ENCODE results near the gene NOL11.
A peak's percentile ranks its signal among the peaks of the same experiment; 100 is the strongest.

NOL11 gene

DNA sequence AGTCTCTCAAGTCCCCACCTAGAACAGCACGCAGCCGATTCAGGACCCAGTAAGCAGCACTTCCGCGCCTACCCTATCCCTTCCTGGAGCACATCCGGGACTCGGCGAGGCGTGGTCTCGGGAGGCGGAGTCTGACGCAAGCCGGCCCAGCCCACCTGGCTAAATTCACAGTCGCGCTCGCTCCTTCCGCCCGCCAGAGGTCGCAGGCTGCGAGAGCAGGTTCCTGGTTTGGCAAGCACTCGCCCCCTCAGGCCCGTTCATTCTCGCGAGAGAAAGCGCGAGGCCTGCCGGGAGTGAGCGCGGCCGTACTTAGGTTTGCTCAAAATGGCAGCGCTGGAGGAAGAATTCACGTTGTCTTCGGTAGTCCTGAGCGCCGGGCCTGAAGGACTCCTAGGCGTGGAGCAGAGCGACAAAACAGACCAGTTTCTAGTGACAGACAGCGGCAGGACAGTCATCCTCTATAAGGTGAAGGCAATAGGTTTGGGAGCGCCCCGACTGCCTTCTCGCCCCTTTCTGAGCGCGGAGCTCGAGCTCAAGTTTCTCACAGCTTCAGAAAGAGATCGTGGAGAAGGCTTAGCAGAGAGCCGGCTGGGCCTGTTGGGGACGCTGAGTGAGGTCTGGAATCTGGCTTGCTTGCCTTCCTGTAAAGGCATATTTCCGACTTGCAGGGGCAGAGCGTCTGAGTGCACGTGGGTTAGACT lies at the start of gene NOL11:
TSS of gene NOL11 (plus strand) at position 313 of the 701 bp plus-strand sequence. CDS start at position 325, 12 bp downstream.
- DNase-seq (ENCODE audit: low read depth in 1 of 2, low spot score in 1 of 2), result peak; percentile 89 to 99
- TF ChIP-seq JUND (IDR thresholded peaks at IDR 0.05; ENCODE audit: low read depth), result no peak
- in situ Hi-C loops (cut with HindIII; ENCODE audit: low pct_unique_long_range_greater_than_20kb, low sequenced_read_pairs), result no loop called here

DNA sequence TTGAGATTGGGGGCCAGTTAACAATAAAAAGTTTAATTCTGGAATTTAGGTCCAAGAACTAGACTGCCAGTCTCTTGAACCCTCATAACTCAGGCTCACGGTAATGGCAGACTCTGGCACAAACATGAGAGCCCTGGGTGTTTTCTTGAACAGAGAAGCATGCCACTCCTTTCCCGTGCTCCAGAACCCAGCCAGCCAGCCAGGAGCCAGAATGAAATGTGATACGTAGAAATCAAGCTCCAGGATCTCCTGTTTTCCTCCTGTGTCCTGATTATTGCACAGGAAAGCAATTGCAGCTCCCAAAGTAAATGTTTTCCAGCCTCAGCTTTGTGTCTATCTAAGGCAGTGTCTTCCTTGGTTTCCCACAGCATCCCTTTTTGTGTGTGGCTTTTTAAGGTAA lies 46.2 kb upstream of the NOL11 start:
- DNase-seq (ENCODE audit: low read depth in 1 of 2, low spot score in 1 of 2), result peak in 1 of 2 experiments; percentile 30
- in situ Hi-C loops (cut with HindIII; ENCODE audit: low pct_unique_long_range_greater_than_20kb, low sequenced_read_pairs), result no loop called here
- TF ChIP-seq JUND (IDR thresholded peaks at IDR 0.05; ENCODE audit: low read depth), result no peak

DNA sequence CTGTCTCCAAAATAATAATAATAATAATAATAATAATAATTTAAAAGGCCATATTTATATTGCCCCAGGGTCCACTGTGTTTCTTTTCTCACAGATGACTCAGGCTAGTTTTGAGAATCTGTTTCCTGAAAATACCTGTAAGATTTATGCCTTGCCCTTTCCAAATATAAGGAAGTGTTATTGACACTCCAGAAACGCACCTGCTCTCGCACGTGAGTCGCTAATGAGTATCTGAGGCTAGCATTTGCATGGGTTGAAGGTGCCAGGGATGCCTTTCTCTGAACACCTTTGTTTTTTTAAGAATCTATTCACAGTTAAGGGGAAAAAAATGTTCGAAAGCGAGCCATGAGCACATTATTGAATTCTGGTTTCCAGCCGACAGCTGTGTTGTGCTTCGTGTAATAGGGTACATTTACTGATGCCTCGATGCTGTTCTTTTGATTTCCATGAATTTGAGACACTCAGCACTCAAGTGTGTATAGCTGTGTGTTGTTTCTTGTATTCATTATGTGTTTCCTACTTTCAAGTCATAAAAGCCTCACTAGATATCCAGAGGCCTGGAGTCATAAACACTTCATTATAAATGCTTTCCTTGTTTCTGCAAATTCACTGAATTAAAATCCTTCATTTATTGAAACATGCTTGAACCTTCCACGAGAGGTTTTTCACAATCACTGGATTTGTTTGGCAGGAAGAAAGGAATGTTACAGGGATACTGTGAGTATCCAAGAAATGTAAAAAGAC lies 45.0 kb upstream of the NOL11 start:
- in situ Hi-C loops (cut with HindIII; ENCODE audit: low pct_unique_long_range_greater_than_20kb, low sequenced_read_pairs), result no loop called here
- no peak for DNase-seq (ENCODE audit: low read depth in 1 of 2, low spot score in 1 of 2)
- TF ChIP-seq JUND (IDR thresholded peaks at IDR 0.05; ENCODE audit: low read depth), result no peak

GRCh38 chr17:67675481-67675880 lies 42.3 kb upstream of the NOL11 start:
- in situ Hi-C loops (cut with HindIII; ENCODE audit: low pct_unique_long_range_greater_than_20kb, low sequenced_read_pairs), result no loop called here

DNA sequence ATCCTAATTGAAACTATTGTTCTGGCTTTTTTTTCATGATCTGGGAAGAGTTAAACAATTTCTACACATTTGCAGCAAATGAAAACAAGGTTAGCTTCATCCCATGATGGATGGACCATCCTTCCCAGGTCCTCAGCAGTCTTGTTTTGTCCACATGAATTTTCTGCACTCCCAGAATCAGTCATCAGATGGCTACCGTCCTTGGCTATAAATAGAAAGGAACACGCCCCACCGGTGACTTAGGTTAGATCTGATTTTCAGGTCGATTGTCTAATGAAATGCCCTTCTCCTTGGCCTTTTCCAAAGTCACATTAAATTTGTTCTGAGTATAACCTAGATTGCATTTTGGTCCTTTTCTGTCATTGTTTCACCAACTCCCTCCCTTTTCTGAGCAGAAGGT lies 41.4 kb upstream of the NOL11 start:
- in situ Hi-C loops (cut with HindIII; ENCODE audit: low pct_unique_long_range_greater_than_20kb, low sequenced_read_pairs), result no loop called here
- TF ChIP-seq JUND (IDR thresholded peaks at IDR 0.05; ENCODE audit: low read depth), result no peak
- DNase-seq (ENCODE audit: low read depth in 1 of 2, low spot score in 1 of 2), result no peak

More at GRCh38 chr17:67675481-67675880, 42.3 kb upstream of the NOL11 start:
- no peak for DNase-seq (ENCODE audit: low read depth in 1 of 2, low spot score in 1 of 2)
- no peak for TF ChIP-seq JUND (IDR thresholded peaks at IDR 0.05; ENCODE audit: low read depth)

DNA sequence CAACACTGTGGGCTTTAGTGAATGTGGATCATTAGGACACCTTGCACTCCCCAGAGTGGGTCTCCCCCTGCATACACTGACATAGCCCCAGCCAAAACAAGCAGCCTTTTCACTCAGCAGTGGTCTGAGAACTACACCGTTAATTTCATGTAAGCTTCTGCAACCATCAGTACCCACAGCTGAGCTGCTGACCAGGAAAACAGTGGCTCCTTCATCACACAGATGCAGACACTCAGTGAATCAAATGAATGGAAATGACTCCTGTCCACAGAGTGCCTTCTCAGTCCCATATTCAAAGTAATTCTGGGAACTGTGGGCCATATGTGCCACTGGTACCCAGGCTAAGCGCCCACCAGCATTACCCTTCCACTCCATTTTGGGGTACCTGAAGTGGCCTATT lies 39.3 kb upstream of the NOL11 start:
- in situ Hi-C loops (cut with HindIII; ENCODE audit: low pct_unique_long_range_greater_than_20kb, low sequenced_read_pairs), result no loop called here
- no peak for TF ChIP-seq JUND (IDR thresholded peaks at IDR 0.05; ENCODE audit: low read depth)
- no peak for DNase-seq (ENCODE audit: low read depth in 1 of 2, low spot score in 1 of 2)

DNA sequence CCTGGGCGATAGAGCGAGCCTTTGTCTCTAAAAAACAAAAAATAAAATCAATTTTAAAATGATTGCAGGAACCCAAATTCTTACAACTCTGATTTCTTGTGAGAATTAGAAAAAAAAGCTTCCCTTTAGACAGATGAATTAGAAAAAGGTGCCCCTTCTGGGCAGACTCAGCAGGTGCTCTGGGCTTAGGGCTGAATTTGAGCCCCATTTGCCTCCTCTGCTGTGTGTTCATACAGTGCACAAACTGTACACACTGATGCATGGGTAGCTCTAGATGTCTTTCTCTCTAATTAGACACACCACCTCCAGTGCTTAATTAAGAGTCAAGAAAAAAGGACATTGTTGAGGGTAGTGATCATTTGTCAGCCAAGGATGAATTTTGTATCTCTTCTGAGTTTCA lies 38.5 kb upstream of the NOL11 start:
- in situ Hi-C loops (cut with HindIII; ENCODE audit: low pct_unique_long_range_greater_than_20kb, low sequenced_read_pairs), result no loop called here
- no peak for DNase-seq (ENCODE audit: low read depth in 1 of 2, low spot score in 1 of 2)
- no peak for TF ChIP-seq JUND (IDR thresholded peaks at IDR 0.05; ENCODE audit: low read depth)

GRCh38 chr17:67679721-67680120 lies 38.0 kb upstream of the NOL11 start:
- no peak for DNase-seq (ENCODE audit: low read depth in 1 of 2, low spot score in 1 of 2)
- in situ Hi-C loops (cut with HindIII; ENCODE audit: low pct_unique_long_range_greater_than_20kb, low sequenced_read_pairs), result no loop called here
- no peak for TF ChIP-seq JUND (IDR thresholded peaks at IDR 0.05; ENCODE audit: low read depth)

DNA sequence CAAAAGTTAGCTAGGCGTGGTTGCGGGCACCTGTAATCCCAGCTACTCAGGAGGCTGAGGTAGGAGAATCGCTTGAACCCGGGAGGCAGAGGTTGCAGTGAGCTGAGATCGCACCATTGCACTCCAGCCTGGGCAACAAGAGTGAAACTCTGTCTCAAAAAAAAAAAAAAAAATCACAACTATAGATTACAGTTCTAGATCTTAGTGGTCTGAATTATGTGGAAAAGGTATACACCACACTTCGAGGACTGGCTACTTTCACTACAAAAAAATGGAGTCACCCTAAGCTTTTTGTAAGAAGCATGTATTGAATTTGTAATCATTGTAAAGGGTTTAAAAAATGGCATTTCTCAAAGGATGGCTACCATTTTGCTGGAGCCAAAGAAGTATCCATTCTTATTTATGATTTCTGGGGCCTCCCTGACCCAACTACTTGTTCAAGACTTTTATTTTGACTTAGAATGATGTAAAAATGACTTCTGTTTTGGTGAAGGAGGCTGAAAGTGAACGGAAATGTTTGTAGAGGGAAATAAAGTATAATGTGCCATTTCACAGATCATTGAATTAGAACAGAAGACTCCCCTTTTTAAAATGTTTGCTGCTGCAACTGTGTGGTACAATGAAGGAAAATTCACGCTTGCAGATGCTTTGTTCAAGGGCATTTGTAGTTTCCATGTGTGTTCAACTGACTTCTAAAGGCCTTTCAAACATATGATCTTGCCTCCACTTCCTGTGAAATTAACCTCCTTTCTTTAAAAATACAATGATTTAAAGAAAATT lies 37.1 kb upstream of the NOL11 start:
- no peak for TF ChIP-seq JUND (IDR thresholded peaks at IDR 0.05; ENCODE audit: low read depth)
- DNase-seq (ENCODE audit: low read depth in 1 of 2, low spot score in 1 of 2), result no peak
- in situ Hi-C loops (cut with HindIII; ENCODE audit: low pct_unique_long_range_greater_than_20kb, low sequenced_read_pairs), result no loop called here

GRCh38 chr17:67682196-67682595 lies 35.5 kb upstream of the NOL11 start:
- in situ Hi-C loops (cut with HindIII; ENCODE audit: low pct_unique_long_range_greater_than_20kb, low sequenced_read_pairs), result no loop called here
- TF ChIP-seq JUND (IDR thresholded peaks at IDR 0.05; ENCODE audit: low read depth), result no peak
- DNase-seq (ENCODE audit: low read depth in 1 of 2, low spot score in 1 of 2), result no peak

DNA sequence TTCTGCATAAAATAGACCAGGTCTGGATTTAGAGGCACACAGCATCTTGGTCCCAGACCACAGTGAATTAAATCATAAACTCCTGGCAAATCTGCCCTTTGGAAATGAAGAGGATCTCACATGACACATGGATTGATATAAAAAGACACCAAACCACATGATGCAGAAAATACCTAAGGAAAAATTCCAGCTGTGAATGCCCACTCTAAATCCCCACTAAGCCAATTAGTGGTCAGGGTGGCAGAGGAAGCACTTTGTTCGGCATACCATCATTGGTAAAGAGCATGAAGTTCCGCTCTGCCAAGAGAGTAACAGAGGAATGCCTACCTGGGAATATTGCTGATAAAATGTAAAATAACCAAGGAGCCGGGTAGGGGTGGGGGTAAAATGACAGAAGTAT lies 32.4 kb upstream of the NOL11 start:
- no peak for TF ChIP-seq JUND (IDR thresholded peaks at IDR 0.05; ENCODE audit: low read depth)
- DNase-seq (ENCODE audit: low read depth in 1 of 2, low spot score in 1 of 2), result no peak
- in situ Hi-C loops (cut with HindIII; ENCODE audit: low pct_unique_long_range_greater_than_20kb, low sequenced_read_pairs), result no loop called here

DNA sequence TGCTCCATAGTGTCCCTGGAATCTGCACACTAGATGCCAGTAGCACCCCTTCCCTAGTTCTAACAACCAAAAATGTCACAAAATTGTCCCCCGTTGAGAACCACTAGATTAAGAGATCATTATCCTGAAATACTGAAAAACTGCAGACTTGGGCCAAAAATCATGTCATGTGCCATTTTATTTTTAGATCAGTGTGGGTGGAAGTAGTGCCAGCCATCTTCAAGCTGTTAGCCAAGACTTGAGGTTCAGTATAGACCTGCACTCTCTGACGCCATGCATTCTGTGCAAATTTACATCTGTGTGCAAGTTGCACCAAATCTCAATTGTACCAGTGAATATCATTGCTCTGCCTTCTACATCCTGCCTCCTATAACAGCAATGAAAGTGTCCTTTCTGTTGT lies 31.5 kb upstream of the NOL11 start:
- no peak for DNase-seq (ENCODE audit: low read depth in 1 of 2, low spot score in 1 of 2)
- no peak for TF ChIP-seq JUND (IDR thresholded peaks at IDR 0.05; ENCODE audit: low read depth)
- in situ Hi-C loops (cut with HindIII; ENCODE audit: low pct_unique_long_range_greater_than_20kb, low sequenced_read_pairs), result no loop called here

GRCh38 chr17:67687511-67687910 lies 30.2 kb upstream of the NOL11 start:
- no peak for TF ChIP-seq JUND (IDR thresholded peaks at IDR 0.05; ENCODE audit: low read depth)
- DNase-seq (ENCODE audit: low read depth in 1 of 2, low spot score in 1 of 2), result no peak
- in situ Hi-C loops (cut with HindIII; ENCODE audit: low pct_unique_long_range_greater_than_20kb, low sequenced_read_pairs), result no loop called here

Measured in T47D (cell line).